Lung (tissue), 12 donors: ENCODE results near the gene DUSP5. TPM values are rescaled to one million over a fixed set of nuclear protein-coding genes. Genes with fewer than 3 reads are reported as not detected.

Experiments used
- ATAC-seq: fragments of 200-7000 bp; cut with Tn5 transposase; one replicate; pipeline ENCODE4 v1.9.1; 2020; ENCODE audit warnings: moderate number of reproducible peaks; ENCODE audit not compliant: insufficient read depth, low FRiP score
- DNase-seq, 3 donors: peaks; one replicate each; pipeline ENCODE4 v3.0.0-alpha.2; 2013 to 2017
- H3K27ac ChIP-seq, 2 donors: one replicate each; pipeline ENCODE4 v1.5.1; 2013; ENCODE audit warnings: mild to moderate bottlenecking in 2 of 2, moderate library complexity in 2 of 2, control low read depth in 1 of 2, inconsistent platforms in 1 of 2, low read depth in 1 of 2, low read length in 1 of 2
- H3K27me3 ChIP-seq, 3 donors: one replicate each; pipeline ENCODE4 v1.5.1; 2013; ENCODE audit warnings: low read length in 2 of 3; ENCODE audit not compliant: control insufficient read depth in 3 of 3, insufficient read depth in 3 of 3
- H3K36me3 ChIP-seq, 4 donors: one replicate each; pipeline ENCODE4 v1.5.1; 2013; ENCODE audit warnings: low read length in 4 of 4, mild to moderate bottlenecking in 1 of 4, moderate library complexity in 1 of 4; ENCODE audit not compliant: control insufficient read depth in 4 of 4, insufficient read depth in 4 of 4
- H3K4me1 ChIP-seq, 5 donors: one replicate each; pipeline ENCODE4 v1.5.1; 2013; ENCODE audit warnings: low read length in 5 of 5, mild to moderate bottlenecking in 2 of 5, moderate library complexity in 1 of 5; ENCODE audit not compliant: control insufficient read depth in 5 of 5, insufficient read depth in 5 of 5
- H3K4me3 ChIP-seq: one replicate; pipeline ENCODE4 v1.5.1; 2013; ENCODE audit warnings: mild to moderate bottlenecking, control low read depth, moderate library complexity
- H3K9ac ChIP-seq, 2 donors: one replicate each; pipeline ENCODE4 v1.5.1; 2013; ENCODE audit warnings: low read length in 2 of 2, control low read depth in 1 of 2; ENCODE audit not compliant: insufficient read depth in 1 of 2
- H3K9me3 ChIP-seq, 4 donors: one replicate each; pipeline ENCODE4 v1.5.1; 2013; ENCODE audit warnings: low read length in 3 of 4, mild to moderate bottlenecking in 1 of 4, moderate library complexity in 1 of 4; ENCODE audit not compliant: control insufficient read depth in 4 of 4, insufficient read depth in 3 of 4
- WGBS, 2 donors: extraction: QIAGEN DNeasy Blood & Tissue Kit; methylation state at CpG; one replicate each; pipeline ENCODE4 v1.1.7; 2013; 5-methylcytosine and 5-hydroxymethylcytosine counted together
- polyA plus RNA-seq, 2 donors: library from polyadenylated mRNA; stranded (reverse); fragments of 200-250 nt; gene quantifications; one replicate each; pipeline ENCODE4 v1.2.1, GENCODE V29; 2013
- total RNA-seq, 2 donors: library from RNA; depleted of rRNA in 1 of 2; stranded (reverse); fragments of >200 nt in 1 of 2; gene quantifications; one replicate each; pipeline ENCODE4 v1.2.1, GENCODE V29; 2014 to 2021
- TF ChIP-seq, protein P1 (sequence below): IDR thresholded peaks from 2 replicates; pipeline ENCODE4 v1.5.1; 2012; ENCODE audit warnings: mild to moderate bottlenecking; ENCODE audit errors: control extremely low read depth, extremely low read depth
- donor health status: control.
- donor health status: control.
- donor health status: Bipolar disorder and iron deficiency.
- donor health status: healthy.
- donor health status: DM: yes; HTN: yes; CAD: no.

The DUSP5 gene
- total and polyA plus RNA-seq, 4 donors = 10.3 to 16.4 (median 12.9) TPM

- 39 to 44% methylated on average over 1 of the region's 1 CpG for WGBS, 2 donors
- Histone ChIP-seq H3K4me3 (no peak overlapping the region), H3K27me3 (no peaks in the 10 kb centered on the region), H3K27ac (no peak overlapping the region), H3K9ac (no peak overlapping the region), H3K4me1 (peaks cover 0 to 7% (median 3%) of the 10 kb centered on the region in 5 donors), H3K36me3 (no peaks in the 10 kb centered on the region), H3K9me3 (no peaks in the 10 kb centered on the region)
- TF ChIP-seq, protein P1, sequence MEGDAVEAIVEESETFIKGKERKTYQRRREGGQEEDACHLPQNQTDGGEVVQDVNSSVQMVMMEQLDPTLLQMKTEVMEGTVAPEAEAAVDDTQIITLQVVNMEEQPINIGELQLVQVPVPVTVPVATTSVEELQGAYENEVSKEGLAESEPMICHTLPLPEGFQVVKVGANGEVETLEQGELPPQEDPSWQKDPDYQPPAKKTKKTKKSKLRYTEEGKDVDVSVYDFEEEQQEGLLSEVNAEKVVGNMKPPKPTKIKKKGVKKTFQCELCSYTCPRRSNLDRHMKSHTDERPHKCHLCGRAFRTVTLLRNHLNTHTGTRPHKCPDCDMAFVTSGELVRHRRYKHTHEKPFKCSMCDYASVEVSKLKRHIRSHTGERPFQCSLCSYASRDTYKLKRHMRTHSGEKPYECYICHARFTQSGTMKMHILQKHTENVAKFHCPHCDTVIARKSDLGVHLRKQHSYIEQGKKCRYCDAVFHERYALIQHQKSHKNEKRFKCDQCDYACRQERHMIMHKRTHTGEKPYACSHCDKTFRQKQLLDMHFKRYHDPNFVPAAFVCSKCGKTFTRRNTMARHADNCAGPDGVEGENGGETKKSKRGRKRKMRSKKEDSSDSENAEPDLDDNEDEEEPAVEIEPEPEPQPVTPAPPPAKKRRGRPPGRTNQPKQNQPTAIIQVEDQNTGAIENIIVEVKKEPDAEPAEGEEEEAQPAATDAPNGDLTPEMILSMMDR = no peak
- DNase-seq (no peak), ATAC-seq (peak; percentile 51)
Measured at GRCh38 chr10:110540031-110540430, 42.3 kb downstream of the DUSP5 start.

GRCh38 chr10:110544958-110545537, 47.3 kb downstream of the DUSP5 start:
- no peak for DNase-seq
- peaks cover 0 to 10% (median 0%) of the 10 kb centered on the region in 5 donors for H3K4me1 ChIP-seq
- peak overlapping the region in 1 of 2 donors; percentile 28 for H3K9ac ChIP-seq
- no peak overlapping the region for H3K4me3 ChIP-seq
- TF ChIP-seq, protein P1 = no peak
- no peak for ATAC-seq
- H3K27ac ChIP-seq = peak overlapping the region in 1 of 2 donors; percentile 7
- no peaks in the 10 kb centered on the region for H3K36me3 ChIP-seq
- H3K9me3 ChIP-seq = no peaks in the 10 kb centered on the region
- H3K27me3 ChIP-seq = peaks cover 0 to 9% (median 8%) of the 10 kb centered on the region in 3 donors

DNA sequence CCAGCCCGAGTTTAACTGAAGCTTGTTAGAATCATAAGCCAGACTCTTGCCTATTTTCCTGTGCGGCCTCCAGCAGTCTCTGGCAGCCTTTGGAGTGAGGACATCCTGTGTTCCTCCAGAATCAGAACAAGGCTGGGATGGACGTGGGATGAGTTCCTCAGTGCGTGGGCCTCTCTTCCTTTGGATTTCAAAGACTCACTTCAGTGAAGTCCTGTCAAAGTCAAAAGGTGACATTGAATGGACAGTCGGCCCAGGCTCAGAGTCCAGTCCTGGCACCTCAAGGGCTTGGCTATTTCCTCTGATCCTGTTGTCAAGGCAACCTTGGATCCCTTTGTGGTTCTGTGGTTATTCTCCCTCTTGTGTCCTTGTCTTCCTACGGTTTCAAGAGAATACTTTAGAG, 48.4 kb downstream of the DUSP5 start:
- peaks cover 0 to 15% (median 8%) of the 10 kb centered on the region in 3 donors for H3K27me3 ChIP-seq
- H3K36me3 ChIP-seq = no peaks in the 10 kb centered on the region
- TF ChIP-seq, protein P1 = no peak
- 58 to 76% methylated on average over 6 of the region's 6 CpGs for WGBS, 2 donors
- no peak overlapping the region for H3K9ac ChIP-seq
- DNase-seq (no peak), ATAC-seq (no peak)
- H3K4me1 ChIP-seq = peaks cover 0 to 10% (median 0%) of the 10 kb centered on the region in 5 donors
- H3K27ac ChIP-seq = no peak overlapping the region
- no peak overlapping the region for H3K4me3 ChIP-seq
- H3K9me3 ChIP-seq = no peaks in the 10 kb centered on the region
